ENCODE results near the gene NETO2. TPM values are rescaled to one million over a fixed set of nuclear protein-coding genes. Genes with fewer than 3 reads are reported as not detected.

The NETO2 gene
- total and polyA plus RNA-seq, 10 donors, result 6.6 to 59.8 (median 22.2) TPM

GRCh38 chr16:47127541-47127940, 16.2 kb downstream of the NETO2 start:
- 92 to 95% (median 94%) methylated on average over 3 of the region's 3 CpGs for WGBS, 5 donors
- Histone ChIP-seq H3K27ac (no peak overlapping the region), H3K9me3 (no peaks in the 10 kb centered on the region), H3K36me3 (no peaks in the 10 kb centered on the region), H3K4me1 (peaks cover 0 to 16% (median 2%) of the 10 kb centered on the region in 6 donors), H3K27me3 (replicated peaks in 1 of 7) (no peaks in the 10 kb centered on the region), H3K4me3 (no peak overlapping the region)
- TF ChIP-seq POLR2AphosphoS5 (IDR thresholded peaks at IDR 0.05), result no peak
- TF ChIP-seq, protein P1, sequence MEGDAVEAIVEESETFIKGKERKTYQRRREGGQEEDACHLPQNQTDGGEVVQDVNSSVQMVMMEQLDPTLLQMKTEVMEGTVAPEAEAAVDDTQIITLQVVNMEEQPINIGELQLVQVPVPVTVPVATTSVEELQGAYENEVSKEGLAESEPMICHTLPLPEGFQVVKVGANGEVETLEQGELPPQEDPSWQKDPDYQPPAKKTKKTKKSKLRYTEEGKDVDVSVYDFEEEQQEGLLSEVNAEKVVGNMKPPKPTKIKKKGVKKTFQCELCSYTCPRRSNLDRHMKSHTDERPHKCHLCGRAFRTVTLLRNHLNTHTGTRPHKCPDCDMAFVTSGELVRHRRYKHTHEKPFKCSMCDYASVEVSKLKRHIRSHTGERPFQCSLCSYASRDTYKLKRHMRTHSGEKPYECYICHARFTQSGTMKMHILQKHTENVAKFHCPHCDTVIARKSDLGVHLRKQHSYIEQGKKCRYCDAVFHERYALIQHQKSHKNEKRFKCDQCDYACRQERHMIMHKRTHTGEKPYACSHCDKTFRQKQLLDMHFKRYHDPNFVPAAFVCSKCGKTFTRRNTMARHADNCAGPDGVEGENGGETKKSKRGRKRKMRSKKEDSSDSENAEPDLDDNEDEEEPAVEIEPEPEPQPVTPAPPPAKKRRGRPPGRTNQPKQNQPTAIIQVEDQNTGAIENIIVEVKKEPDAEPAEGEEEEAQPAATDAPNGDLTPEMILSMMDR (IDR thresholded peaks at IDR 0.05 in 8 of 11, conservative IDR thresholded peaks at IDR 0.05 in 3 of 11), result no peak
- no peak for TF ChIP-seq POLR2A (IDR thresholded peaks at IDR 0.05)
- no peak for DNase-seq
- intact Hi-C loops (cut with DNase I; ENCODE audit: low total_unique reads), result loop anchor here (10.0 kb wide), 1 partner anchor 73 kb away; no protein-coding TSS in a partner anchor

DNA sequence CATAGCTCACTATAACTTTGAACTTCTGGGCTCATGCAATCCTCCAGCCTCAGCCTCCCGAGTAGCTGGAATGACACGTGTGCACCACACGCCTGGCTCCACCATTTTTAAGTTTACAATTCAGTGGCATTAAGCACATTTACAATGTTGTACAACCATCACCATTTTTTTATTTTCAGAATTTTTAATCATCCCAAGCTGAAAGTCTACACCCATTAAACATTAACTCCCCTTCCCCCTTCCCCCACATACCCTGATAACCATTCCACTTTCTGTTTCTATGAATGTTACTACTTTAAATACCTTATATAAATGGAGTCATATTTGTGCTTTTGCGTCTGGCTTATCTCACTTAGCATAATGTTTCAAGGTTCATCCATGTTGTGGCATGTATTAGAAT, 18.0 kb downstream of the NETO2 start:
- TF ChIP-seq POLR2A (IDR thresholded peaks at IDR 0.05), result no peak
- TF ChIP-seq, protein P1 (IDR thresholded peaks at IDR 0.05 in 8 of 11, conservative IDR thresholded peaks at IDR 0.05 in 3 of 11), result no peak
- no peak for TF ChIP-seq POLR2AphosphoS5 (IDR thresholded peaks at IDR 0.05)
- DNase-seq, result no peak
- no peaks in the 10 kb centered on the region for H3K36me3 ChIP-seq

DNA sequence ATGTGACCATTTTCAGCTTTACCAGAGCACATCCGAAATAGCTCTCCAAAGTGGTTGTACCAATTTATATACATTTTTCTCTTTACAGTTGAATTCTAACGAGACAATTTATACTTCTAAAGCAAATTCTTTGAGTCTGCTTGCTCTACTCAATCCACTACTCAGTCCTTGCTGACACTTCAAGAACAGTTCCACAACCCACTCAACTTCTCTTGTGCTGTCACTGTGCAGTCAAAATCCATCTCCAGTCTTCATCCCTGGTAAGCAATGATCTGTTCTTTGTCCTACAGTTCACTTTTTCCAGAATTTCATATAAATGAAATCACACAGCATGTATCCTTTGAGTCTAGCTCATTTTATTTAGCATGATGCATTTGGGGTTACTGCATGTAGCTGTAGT, 30.6 kb downstream of the NETO2 start:
- Histone ChIP-seq H3K27me3 (replicated peaks in 1 of 7) (no peaks in the 10 kb centered on the region), H3K4me1 (no peaks in the 10 kb centered on the region), H3K27ac (no peak overlapping the region), H3K9me3 (no peaks in the 10 kb centered on the region), H3K4me3 (no peak overlapping the region), H3K36me3 (no peaks in the 10 kb centered on the region)
- DNase-seq, result no peak
- intact Hi-C loops (cut with DNase I; ENCODE audit: low total_unique reads), result no loop called here
- TF ChIP-seq, protein P1 (IDR thresholded peaks at IDR 0.05 in 8 of 11, conservative IDR thresholded peaks at IDR 0.05 in 3 of 11), result no peak
- TF ChIP-seq POLR2AphosphoS5 (IDR thresholded peaks at IDR 0.05) (no peak), POLR2A (IDR thresholded peaks at IDR 0.05) (no peak)
- 92 to 96% (median 93%) methylated on average over 2 of the region's 2 CpGs for WGBS, 5 donors

More for the DNA sequence above, 18.0 kb downstream of the NETO2 start:
- no peaks in the 10 kb centered on the region for H3K9me3 ChIP-seq
- H3K4me3 ChIP-seq, result no peak overlapping the region
- H3K27ac ChIP-seq, result no peak overlapping the region
- WGBS, 5 donors, result 88 to 96% (median 95%) methylated on average over 4 of the region's 4 CpGs
- peaks cover 0 to 16% (median 2%) of the 10 kb centered on the region in 6 donors for H3K4me1 ChIP-seq
- intact Hi-C loops (cut with DNase I; ENCODE audit: low total_unique reads), result loop anchor here (10.0 kb wide), 1 partner anchor 71 kb away; no protein-coding TSS in a partner anchor
- H3K27me3 ChIP-seq (replicated peaks in 1 of 7), result no peaks in the 10 kb centered on the region

DNA sequence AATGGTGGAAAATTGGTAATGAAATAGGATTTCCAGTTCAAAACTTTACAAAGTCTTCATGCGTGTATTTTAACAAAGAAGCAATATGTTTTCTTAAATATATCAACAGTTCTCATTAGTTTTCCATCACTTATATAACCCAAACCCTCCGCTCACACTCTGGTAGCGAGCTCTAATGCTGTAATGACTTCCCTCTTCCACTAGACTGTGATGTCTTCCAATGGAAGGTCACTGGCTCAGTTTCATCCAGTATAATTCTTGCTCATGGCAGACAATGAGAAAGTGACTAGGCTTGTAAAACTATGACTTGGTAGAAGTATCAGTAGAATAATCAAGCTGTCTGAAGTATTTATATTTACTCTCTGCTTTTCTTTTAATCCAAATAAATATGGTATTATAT, 32.8 kb downstream of the NETO2 start:
- no peaks in the 10 kb centered on the region for H3K27me3 ChIP-seq (replicated peaks in 1 of 7)
- DNase-seq, result no peak
- H3K4me3 ChIP-seq, result no peak overlapping the region
- TF ChIP-seq, protein P1 (IDR thresholded peaks at IDR 0.05 in 8 of 11, conservative IDR thresholded peaks at IDR 0.05 in 3 of 11), result no peak
- no peak for TF ChIP-seq POLR2A (IDR thresholded peaks at IDR 0.05)
- no peak overlapping the region for H3K27ac ChIP-seq
- no peaks in the 10 kb centered on the region for H3K9me3 ChIP-seq
- no peaks in the 10 kb centered on the region for H3K4me1 ChIP-seq
- intact Hi-C loops (cut with DNase I; ENCODE audit: low total_unique reads), result no loop called here
- 93 to 98% (median 96%) methylated on average over 3 of the region's 3 CpGs for WGBS, 5 donors
- peaks cover 0 to 4% (median 0%) of the 10 kb centered on the region in 6 donors for H3K36me3 ChIP-seq
